ENCODE results near the gene ICOS.

Gene ICOS

DNA sequence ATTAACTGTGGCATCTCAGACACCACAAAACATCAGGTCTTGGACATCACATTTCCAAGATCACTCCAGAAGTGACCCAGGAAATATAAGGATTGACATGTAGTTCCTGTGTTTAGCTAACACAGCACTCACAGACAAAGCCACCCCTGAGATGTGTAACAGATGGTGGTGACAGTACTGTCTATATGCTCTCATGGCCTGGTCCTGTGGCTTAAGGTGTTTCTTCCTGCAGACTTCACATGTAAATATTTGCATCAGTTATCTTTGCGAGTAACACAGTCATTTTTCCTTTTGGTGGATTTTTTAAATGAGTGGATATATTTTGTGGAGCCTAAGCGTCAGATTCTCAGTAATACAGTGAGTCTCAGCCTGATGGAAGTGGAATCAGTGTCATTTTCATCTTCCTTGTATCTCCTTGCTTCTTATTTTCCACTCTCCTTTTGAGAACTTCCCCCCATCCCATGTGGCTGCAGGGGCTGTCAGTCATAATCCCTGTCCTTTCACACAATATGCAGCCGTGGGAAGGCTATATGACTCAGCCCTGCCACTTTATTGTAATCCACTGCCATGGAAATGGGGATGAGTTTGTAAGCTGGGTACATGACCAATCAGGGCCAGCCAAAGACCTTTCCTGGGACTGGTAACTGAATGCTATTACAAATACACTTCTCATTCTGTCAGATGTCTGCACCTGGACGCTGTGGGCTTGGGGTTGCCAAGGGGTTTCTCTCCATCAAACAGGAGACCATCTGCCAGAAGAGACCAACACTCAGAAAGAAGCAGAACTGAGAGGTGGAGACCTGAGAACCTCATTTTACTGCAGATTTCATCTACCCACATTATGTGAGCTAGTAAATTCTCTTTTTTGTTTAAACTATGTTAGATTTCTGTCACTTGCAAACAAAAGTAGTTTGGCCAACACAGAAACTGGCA is 74.3 kb downstream of the ICOS start:
- DNase-seq (ENCODE audit: low read depth in 2 of 2): no peak

Measured in stimulated activated CD8-positive, alpha-beta memory T cell treated with anti-CD3 and anti-CD28 coated beads, Interleukin-15, amount 100 ng/mL, for 4 hours (primary cell).